Heart left ventricle (tissue), 16 donors: ENCODE measurements around the gene ASB1. TPM values are rescaled to one million over a fixed set of nuclear protein-coding genes. Genes with fewer than 3 reads are reported as not detected.
A peak's percentile ranks its signal among the peaks of the same experiment; 100 is the strongest.

ENCODE experiments used
- ATAC-seq, 4 donors: fragments of 200-7000 bp; cut with Tn5 transposase; one replicate each; pipeline ENCODE4 v1.9.1; 2020 to 2022; ENCODE audit warnings: moderate library complexity in 4 of 4, mild to moderate bottlenecking in 3 of 4, moderate number of reproducible peaks in 1 of 4
- DNase-seq, 5 donors: peaks; one replicate each; pipeline ENCODE4 v3.0.0-alpha.2; 2020
- H3K27ac ChIP-seq, 12 donors: fragments of 200-600 bp; sonication (generic) in 4 of 12; one replicate each; pipeline versions ENCODE4 v1.5.0 to v1.8.0; 2016 to 2022; ENCODE audit warnings: mild to moderate bottlenecking in 2 of 12
- H3K27me3 ChIP-seq, 9 donors: fragments of 200-600 bp; sonication (generic) in 2 of 9; one replicate each; pipeline versions ENCODE4 v1.5.1 to v1.8.0; 2016 to 2022; ENCODE audit warnings: mild to moderate bottlenecking in 3 of 9
- H3K36me3 ChIP-seq, 9 donors: fragments of 200-600 bp; sonication (generic) in 2 of 9; one replicate each; pipeline versions ENCODE4 v1.5.0 to v1.8.0; 2018 to 2022; ENCODE audit warnings: mild to moderate bottlenecking in 2 of 9
- H3K4me1 ChIP-seq, 12 donors: fragments of 200-600 bp; sonication (generic) in 4 of 12; one replicate each; pipeline versions ENCODE4 v1.5.0 to v1.8.0; 2016 to 2022; ENCODE audit warnings: mild to moderate bottlenecking in 3 of 12
- H3K4me3 ChIP-seq, 12 donors: fragments of 200-600 bp; sonication (generic) in 4 of 12; one replicate each; pipeline versions ENCODE4 v1.5.0 to v1.8.0; 2017 to 2022; ENCODE audit warnings: mild to moderate bottlenecking in 9 of 12, moderate library complexity in 4 of 12
- H3K9me3 ChIP-seq, 12 donors: fragments of 200-600 bp; sonication (generic) in 4 of 12; one replicate each; pipeline versions ENCODE4 v1.5.0 to v1.8.0; 2016 to 2022; ENCODE audit warnings: mild to moderate bottlenecking in 1 of 12
- POLR2A ChIP-seq, 2 donors: fragments of 450-650 bp; IDR thresholded peaks; one replicate each; pipeline ENCODE4 v1.6.1; 2017; ENCODE audit warnings: antibody characterized with exemption in 2 of 2, mild to moderate bottlenecking in 2 of 2, moderate library complexity in 2 of 2
- WGBS, 4 donors: extraction: QIAGEN DNeasy Blood & Tissue Kit in 2 of 4; methylation state at CpG; one replicate each; pipeline versions ENCODE4 v1.1.5 to v1.1.7; 2013 to 2018; 5-methylcytosine and 5-hydroxymethylcytosine counted together
- intact Hi-C, 10 donors: fragments of 100-400 bp; cut with DNase I; formaldehyde crosslinking; loops; one replicate each; pipeline versions ENCODE4 v1.11.1 to v1.14.2; 2022
- polyA plus RNA-seq, 2 donors: library from polyadenylated mRNA; stranded (reverse); fragments of 200-250 nt; gene quantifications; one replicate each; pipeline ENCODE4 v1.2.3, GENCODE V29; 2013
- total RNA-seq, 9 donors: library from RNA; depleted of rRNA in 2 of 9; stranded (reverse); fragments of >200 nt in 2 of 9; fragmentation: NEBNext Ultra II Directional in 3 of 9; extraction: Animal tissue kit (Norgen Biotek cat#: 25700) in 3 of 9; gene quantifications; one replicate each; pipeline versions ENCODE4 v1.1.0 to v1.2.4, GENCODE V29; 2016 to 2023
- TF ChIP-seq, protein P1 (sequence below), 12 donors: fragments of 200-600 bp; sonication (generic) in 4 of 12; IDR thresholded peaks; one replicate each; pipeline versions ENCODE4 v1.5.0 to v1.8.0; 2018 to 2022; ENCODE audit warnings: antibody characterized with exemption in 12 of 12, mild to moderate bottlenecking in 5 of 12
- donor health status: ischemic (EF 13 %, LVEDD 7.1; RV severe dilation, severe dysfunction).
- donor health status: healthy with polysubstance abuse.
- donor health status: DM: no; HTN: yes; CAD: no.
- donor health status: DM: no; HTN: no; CAD: no.
- donor health status: ischemic (EF 25% LVEDD 6.9; RV normal size, moderate dysfunction).
- donor health status: ischemic (EF 25% LVEDD 5.7; RV mildly dilated, moderate dysfunction).
- donor health status: healthy.
- donor health status: DM: yes; HTN: yes; CAD: no.
- donor health status: ischemic (EF 35%, LVEDD 5.7; RV mildly dilated, moderate dysfunction).
- donor health status: nonischemic (EF 11% LVEDD 7.7; RV severe dilation, severe dysfunction).
- donor health status: DM: yes; HTN: yes; CAD: no.
- donor health status: PGD.
- donor health status: ischemic (EF 29% LVEDD 5.4; RV normal size, mild dysfunction).
- donor health status: nonischemic (EF 23%, LVEDD 6.1; RV moderate dilation, normal function).

The ASB1 gene
- total and polyA plus RNA-seq, 11 donors: 31.8 to 57.5 (median 46.7) TPM

DNA sequence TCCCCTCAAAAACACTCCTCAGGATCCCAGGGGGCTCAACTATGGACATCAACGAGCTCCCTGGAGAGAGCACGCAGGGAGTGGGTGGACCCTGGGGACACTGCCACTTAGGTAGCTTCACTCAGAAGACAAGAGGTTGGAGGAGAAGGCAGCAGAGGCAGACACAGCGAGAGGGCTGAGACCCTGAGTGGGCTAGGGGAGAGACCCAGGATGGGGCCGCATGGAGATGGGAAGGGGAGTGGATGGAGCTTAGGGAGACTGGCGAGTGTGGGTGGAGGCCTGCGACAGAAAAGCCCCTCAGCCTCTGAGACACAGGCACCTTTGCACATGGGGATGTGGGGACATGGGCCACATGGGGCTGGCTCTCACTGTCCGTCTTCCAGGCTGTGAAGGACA lies 70.9 kb downstream of the ASB1 start:
- intact Hi-C loops: no loop called here
- Histone ChIP-seq H3K4me1 (no peaks in the 10 kb centered on the region), H3K27ac (no peak overlapping the region), H3K36me3 (no peaks in the 10 kb centered on the region), H3K4me3 (no peak overlapping the region), H3K9me3 (no peaks in the 10 kb centered on the region), H3K27me3 (peaks cover 0 to 21% (median 0%) of the 10 kb centered on the region in 9 donors)
- ATAC-seq (no peak), DNase-seq (no peak)
- TF ChIP-seq, protein P1, sequence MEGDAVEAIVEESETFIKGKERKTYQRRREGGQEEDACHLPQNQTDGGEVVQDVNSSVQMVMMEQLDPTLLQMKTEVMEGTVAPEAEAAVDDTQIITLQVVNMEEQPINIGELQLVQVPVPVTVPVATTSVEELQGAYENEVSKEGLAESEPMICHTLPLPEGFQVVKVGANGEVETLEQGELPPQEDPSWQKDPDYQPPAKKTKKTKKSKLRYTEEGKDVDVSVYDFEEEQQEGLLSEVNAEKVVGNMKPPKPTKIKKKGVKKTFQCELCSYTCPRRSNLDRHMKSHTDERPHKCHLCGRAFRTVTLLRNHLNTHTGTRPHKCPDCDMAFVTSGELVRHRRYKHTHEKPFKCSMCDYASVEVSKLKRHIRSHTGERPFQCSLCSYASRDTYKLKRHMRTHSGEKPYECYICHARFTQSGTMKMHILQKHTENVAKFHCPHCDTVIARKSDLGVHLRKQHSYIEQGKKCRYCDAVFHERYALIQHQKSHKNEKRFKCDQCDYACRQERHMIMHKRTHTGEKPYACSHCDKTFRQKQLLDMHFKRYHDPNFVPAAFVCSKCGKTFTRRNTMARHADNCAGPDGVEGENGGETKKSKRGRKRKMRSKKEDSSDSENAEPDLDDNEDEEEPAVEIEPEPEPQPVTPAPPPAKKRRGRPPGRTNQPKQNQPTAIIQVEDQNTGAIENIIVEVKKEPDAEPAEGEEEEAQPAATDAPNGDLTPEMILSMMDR (IDR thresholded peaks at IDR 0.05): no peak
- TF ChIP-seq POLR2A (IDR thresholded peaks at IDR 0.05): no peak
- WGBS, 4 donors: 92 to 94% (median 93%) methylated on average over 7 of the region's 7 CpGs

DNA sequence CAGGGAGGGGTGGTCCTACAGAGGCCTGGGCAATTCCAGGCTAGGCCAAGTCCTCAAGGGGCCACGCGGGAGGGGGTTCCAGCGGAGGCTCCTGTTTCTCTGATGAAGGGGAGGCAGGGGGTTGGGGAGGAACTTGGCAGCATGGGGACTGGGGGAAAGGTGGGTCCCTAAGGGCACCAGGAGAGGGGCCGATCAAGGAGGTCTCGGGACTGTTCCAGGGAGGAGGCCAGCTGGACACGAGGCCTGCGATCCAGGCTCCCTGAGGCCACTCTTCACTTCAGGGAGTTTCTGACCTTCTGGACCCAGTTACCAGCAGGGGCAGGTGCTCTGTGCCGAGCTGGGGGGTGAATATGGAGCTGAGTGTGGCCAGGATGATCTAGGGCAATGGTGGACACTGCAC lies 71.5 kb downstream of the ASB1 start:
- Histone ChIP-seq H3K36me3 (no peaks in the 10 kb centered on the region), H3K27ac (no peak overlapping the region), H3K4me1 (no peaks in the 10 kb centered on the region), H3K27me3 (peaks cover 0 to 21% (median 0%) of the 10 kb centered on the region in 9 donors), H3K9me3 (no peaks in the 10 kb centered on the region), H3K4me3 (no peak overlapping the region)
- WGBS, 4 donors: 87 to 90% (median 89%) methylated on average over 8 of the region's 8 CpGs
- ATAC-seq (no peak), DNase-seq (peak in 1 of 5 donors; percentile 48)
- intact Hi-C loops: no loop called here
- TF ChIP-seq, protein P1 (IDR thresholded peaks at IDR 0.05): no peak
- no peak for TF ChIP-seq POLR2A (IDR thresholded peaks at IDR 0.05)

DNA sequence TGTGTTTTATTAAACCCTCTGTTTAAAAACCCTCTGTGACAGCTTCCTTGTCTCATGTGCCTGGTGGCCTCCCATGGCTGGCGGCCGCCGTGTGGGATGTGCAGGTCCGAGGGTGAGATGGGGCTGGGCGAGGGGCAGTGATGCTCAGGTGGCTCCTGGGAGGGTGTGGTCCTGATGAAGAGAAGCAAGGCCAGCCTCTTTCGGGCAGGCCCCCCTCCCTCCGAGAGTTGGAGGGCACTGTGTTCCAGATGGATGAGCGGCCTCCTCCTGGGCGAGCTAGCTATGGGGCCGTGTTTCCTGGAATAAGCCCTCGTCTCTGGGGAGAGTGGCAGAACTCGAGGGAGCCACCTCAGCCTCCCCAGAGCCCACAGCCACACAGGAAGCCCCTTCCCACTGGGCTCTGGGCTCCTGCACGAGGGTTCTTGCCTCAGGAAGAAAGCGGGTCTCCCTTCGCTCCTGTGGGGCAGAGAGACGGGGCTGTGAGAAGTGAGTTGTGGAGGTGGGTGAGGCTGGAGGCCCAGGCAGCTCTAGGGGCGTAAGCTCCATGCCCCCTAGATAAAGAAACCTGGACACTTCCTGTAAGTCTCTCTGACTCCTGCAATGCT lies 72.1 kb downstream of the ASB1 start:
- H3K27me3 ChIP-seq: peaks cover 0 to 21% (median 0%) of the 10 kb centered on the region in 9 donors
- no peaks in the 10 kb centered on the region for H3K9me3 ChIP-seq
- ATAC-seq (no peak), DNase-seq (peak in 1 of 5 donors; percentile 43)
- H3K36me3 ChIP-seq: no peaks in the 10 kb centered on the region
- intact Hi-C loops: no loop called here
- H3K27ac ChIP-seq: no peak overlapping the region
- no peaks in the 10 kb centered on the region for H3K4me1 ChIP-seq
- no peak for TF ChIP-seq POLR2A (IDR thresholded peaks at IDR 0.05)
- TF ChIP-seq, protein P1 (IDR thresholded peaks at IDR 0.05): no peak
- H3K4me3 ChIP-seq: no peak overlapping the region
- WGBS, 4 donors: 83 to 87% (median 86%) methylated on average over 17 of the region's 17 CpGs

DNA sequence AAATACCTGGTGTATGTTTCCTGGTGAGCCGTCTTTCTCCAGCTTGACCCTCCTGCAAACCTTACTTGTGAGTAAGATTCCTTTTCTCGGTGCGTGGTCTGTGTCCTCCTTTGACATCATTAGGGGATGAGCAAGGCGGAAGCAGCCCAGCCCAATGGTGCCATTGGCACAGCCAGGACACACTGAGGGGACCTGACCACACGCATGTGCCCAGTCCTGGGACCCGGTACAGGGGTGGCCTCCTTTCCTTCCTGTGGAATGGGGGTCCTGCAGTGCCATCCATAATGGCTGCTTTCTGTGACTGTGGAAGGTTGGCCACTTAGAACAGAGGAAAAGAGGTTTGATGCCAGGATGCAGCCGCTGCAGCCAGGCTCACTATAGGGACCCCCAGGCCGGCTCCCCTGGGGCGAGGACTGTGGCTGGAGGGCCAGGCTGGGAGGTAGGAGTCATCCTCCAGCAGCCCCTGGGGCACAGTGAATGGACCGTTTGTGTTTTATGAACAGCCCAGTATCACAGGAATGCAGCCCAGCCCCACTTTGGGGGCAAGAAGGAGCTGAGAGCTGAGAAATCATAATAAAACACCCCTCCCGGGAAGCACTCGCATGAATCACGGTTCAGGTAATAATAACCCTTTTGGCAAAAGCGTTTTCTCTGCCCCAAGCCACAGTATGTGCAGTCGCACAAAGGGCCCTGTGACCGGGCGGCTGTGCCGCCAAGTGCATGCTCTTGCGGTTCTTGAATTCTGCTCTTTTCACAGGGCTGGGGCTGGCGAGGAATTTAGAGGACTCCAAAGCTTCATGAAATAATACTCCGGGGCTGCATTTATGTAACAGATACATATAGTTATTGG lies 73.2 kb downstream of the ASB1 start:
- ATAC-seq: no peak
- intact Hi-C loops: no loop called here
- Histone ChIP-seq H3K27ac (no peak overlapping the region), H3K36me3 (no peaks in the 10 kb centered on the region), H3K27me3 (peaks cover 0 to 15% (median 0%) of the 10 kb centered on the region in 9 donors), H3K4me3 (no peak overlapping the region), H3K4me1 (no peaks in the 10 kb centered on the region), H3K9me3 (no peaks in the 10 kb centered on the region)
- 84 to 88% (median 86%) methylated on average over 21 of the region's 21 CpGs for WGBS, 4 donors
- TF ChIP-seq, protein P1 (IDR thresholded peaks at IDR 0.05): no peak
- no peak for TF ChIP-seq POLR2A (IDR thresholded peaks at IDR 0.05)
- DNase-seq: peak in 1 of 5 donors; percentile 35
